IMR-90 (cell line): ENCODE results near the gene RAB3GAP2. TPM values are rescaled to one million over a fixed set of nuclear protein-coding genes. Genes with fewer than 3 reads are reported as not detected.

Experiments
- ATAC-seq: fragments of 200-7000 bp; cut with Tn5 transposase; 2 replicates; pipeline ENCODE4 v1.9.1; 2020; ENCODE audit warnings: low read depth, mild to moderate bottlenecking, moderate library complexity
- BruUV-seq: library from RNA; stranded (reverse); fragments of 400-500 nt; replicated peaks from 2 replicates; lab custom pipeline; 2021; lab: Mats Ljungman, UMichigan
- CTCF ChIA-PET: fragments of 300-600 bp; formaldehyde crosslinking; extraction: SDS; loops from one replicate; lab custom pipeline; 2021; ENCODE audit warnings: antibody characterized with exemption; lab: Yijun Ruan, JAX
- POLR2A ChIA-PET: fragments of 300-600 bp; sonication (Branson Sonifier 250); formaldehyde crosslinking; loops from one replicate; lab custom pipeline; 2022; ENCODE audit warnings: antibody characterized with exemption; ENCODE audit not compliant: unreplicated experiment; lab: Charles Lee
- DNase-seq: peaks from one replicate; pipeline ENCODE4 v3.0.0; 2013
- H2AFZ ChIP-seq: replicated peaks from 2 replicates; pipeline ENCODE3; 2013; ENCODE audit warnings: low read length, mild to moderate bottlenecking; ENCODE audit not compliant: poor library complexity
- H2AK5ac ChIP-seq: 2 replicates; pipeline ENCODE4 v1.6.1; 2013; ENCODE audit warnings: low read depth, low read length, inconsistent platforms
- H2AK9ac ChIP-seq: replicated peaks from 2 replicates; pipeline ENCODE3; 2013; ENCODE audit warnings: mild to moderate bottlenecking, low read depth, low read length, moderate library complexity; ENCODE audit not compliant: poor library complexity
- H2BK120ac ChIP-seq: 2 replicates; pipeline ENCODE4 v1.6.1; 2013; ENCODE audit warnings: low read depth, low read length, inconsistent platforms
- H2BK15ac ChIP-seq: 3 replicates; pipeline ENCODE4 v1.6.1; 2013; ENCODE audit warnings: low read depth, low read length, inconsistent platforms
- H2BK20ac ChIP-seq: 2 replicates; pipeline ENCODE4 v1.6.1; 2013; ENCODE audit warnings: low read depth, mild to moderate bottlenecking, inconsistent platforms, low read length, moderate library complexity
- H2BK5ac ChIP-seq: 2 replicates; pipeline ENCODE4 v1.6.1; 2013; ENCODE audit warnings: mild to moderate bottlenecking, low read depth, low read length, inconsistent platforms; ENCODE audit not compliant: poor library complexity, severe bottlenecking
- H3K14ac ChIP-seq: replicated peaks from 2 replicates; pipeline ENCODE4 v1.6.1; 2013; ENCODE audit warnings: low read depth, low read length, inconsistent platforms
- H3K18ac ChIP-seq: 2 replicates; pipeline ENCODE4 v1.6.1; 2013; ENCODE audit warnings: low read depth, low read length, control low read depth
- H3K23ac ChIP-seq: 2 replicates; pipeline ENCODE4 v1.6.1; 2013; ENCODE audit warnings: low read depth, low read length, inconsistent platforms
- H3K27ac ChIP-seq: 2 replicates; pipeline ENCODE4 v1.5.1; 2013; ENCODE audit warnings: mild to moderate bottlenecking, control low read depth, low read length; ENCODE audit not compliant: insufficient read depth
- H3K27me3 ChIP-seq: 2 replicates; pipeline ENCODE4 v1.6.1; 2013; ENCODE audit warnings: low read length; ENCODE audit not compliant: control insufficient read depth, insufficient read depth
- H3K36me3 ChIP-seq: 2 replicates; pipeline ENCODE4 v1.6.1; 2013; ENCODE audit warnings: low read length, mixed read lengths; ENCODE audit not compliant: control insufficient read depth, insufficient read depth
- H3K4ac ChIP-seq: 2 replicates; pipeline ENCODE4 v1.6.1; 2013; ENCODE audit warnings: low read depth, low read length, inconsistent platforms
- H3K4me1 ChIP-seq: 2 replicates; pipeline ENCODE4 v1.6.1; 2013; ENCODE audit warnings: low read length, mixed read lengths; ENCODE audit not compliant: control insufficient read depth, insufficient read depth
- H3K4me2 ChIP-seq: 2 replicates; pipeline ENCODE4 v1.6.1; 2013; ENCODE audit warnings: low read depth, mild to moderate bottlenecking, control low read depth, low read length, moderate library complexity
- H3K4me3 ChIP-seq: 2 replicates; pipeline ENCODE4 v1.5.1; 2013; ENCODE audit warnings: low read depth, mild to moderate bottlenecking, control low read depth, low read length, moderate library complexity; ENCODE audit not compliant: insufficient read depth
- H3K56ac ChIP-seq: 2 replicates; pipeline ENCODE4 v1.6.1; 2013; ENCODE audit warnings: low read length, inconsistent platforms; ENCODE audit not compliant: insufficient read depth; ENCODE audit errors: extremely low read depth
- H3K79me1 ChIP-seq, 2 experiments: 2 replicates each; pipeline ENCODE4 v1.6.1; 2013; ENCODE audit warnings: low read length in 2 of 2, inconsistent platforms in 1 of 2, low read depth in 1 of 2
- H3K9ac ChIP-seq: 2 replicates; pipeline ENCODE4 v1.6.1; 2013; ENCODE audit warnings: low read depth, low read length, control low read depth
- H3K9me1 ChIP-seq: 2 replicates; pipeline ENCODE4 v1.6.1; 2013; ENCODE audit warnings: low read length, inconsistent platforms; ENCODE audit not compliant: insufficient read depth
- H3K9me3 ChIP-seq: 2 replicates; pipeline ENCODE4 v1.6.1; 2013; ENCODE audit warnings: low read length; ENCODE audit not compliant: control insufficient read depth, insufficient read depth
- H4K20me1 ChIP-seq: 2 replicates; pipeline ENCODE4 v1.6.1; 2013; ENCODE audit warnings: low read length, inconsistent platforms; ENCODE audit not compliant: insufficient read depth
- H4K5ac ChIP-seq: 2 replicates; pipeline ENCODE4 v1.6.1; 2013; ENCODE audit warnings: mild to moderate bottlenecking, low read depth, low read length, control low read depth
- H4K8ac ChIP-seq, 2 experiments: 2 replicates each; pipeline ENCODE4 v1.6.1; 2013; ENCODE audit warnings: low read depth in 2 of 2, low read length in 2 of 2, control low read depth in 1 of 2, inconsistent platforms in 1 of 2
- H4K91ac ChIP-seq: 2 replicates; pipeline ENCODE4 v1.6.1; 2013; ENCODE audit warnings: low read depth, low read length, inconsistent platforms; ENCODE audit not compliant: insufficient read depth
- BHLHE40 ChIP-seq: fragments of 150-350 bp; IDR thresholded peaks from 2 replicates; pipeline ENCODE4 v1.6.1; 2016; ENCODE audit warnings: mild to moderate bottlenecking, low read depth, low read length
- CEBPB ChIP-seq: IDR thresholded peaks from 2 replicates; pipeline ENCODE4 v1.6.1; 2012; ENCODE audit warnings: low read depth, low read length, improper control_type of control experiment
- CHD1 ChIP-seq: IDR thresholded peaks from 2 replicates; pipeline ENCODE4 v1.6.1; 2012; ENCODE audit warnings: low read depth, low read length, improper control_type of control experiment
- CTCF ChIP-seq: conservative IDR thresholded peaks from 2 replicates; pipeline ENCODE4 v1.5.1; 2012; ENCODE audit warnings: mild to moderate bottlenecking, low read depth, low read length, improper control_type of control experiment
- FOS ChIP-seq: fragments of 150-350 bp; IDR thresholded peaks from 2 replicates; pipeline ENCODE4 v1.6.1; 2016; ENCODE audit warnings: low read depth, low read length
- MAFK ChIP-seq: IDR thresholded peaks from 2 replicates; pipeline ENCODE4 v1.6.1; 2012; ENCODE audit warnings: low read depth, low read length, improper control_type of control experiment
- NFE2L2 ChIP-seq: fragments of 150-350 bp; IDR thresholded peaks from 2 replicates; pipeline ENCODE4 v1.6.1; 2016; ENCODE audit warnings: low read depth, mild to moderate bottlenecking, low read length
- RAD21 ChIP-seq: IDR thresholded peaks from 2 replicates; pipeline ENCODE4 v1.6.1; 2012; ENCODE audit warnings: low read length, improper control_type of control experiment
- SMC3 ChIP-seq: fragments of 150-350 bp; IDR thresholded peaks from 2 replicates; pipeline ENCODE4 v1.6.1; 2016; ENCODE audit warnings: low read depth, mild to moderate bottlenecking, antibody characterized with exemption, low read length, moderate library complexity
- USF2 ChIP-seq: fragments of 150-350 bp; IDR thresholded peaks from 2 replicates; pipeline ENCODE4 v1.6.1; 2017; ENCODE audit warnings: mild to moderate bottlenecking, antibody characterized with exemption, low read length, low read depth
- WGBS, 2 experiments: methylation state at CpG; one replicate each; pipeline versions ENCODE4 v1.1.5 to v1.1.7; 2013; ENCODE audit warnings: missing lambda C conversion rate in 2 of 2; ENCODE audit not compliant: insufficient read length in 1 of 2; ENCODE audit errors: extremely low coverage in 2 of 2; 5-methylcytosine and 5-hydroxymethylcytosine counted together
- dilution Hi-C: fragments of 300-500 bp; cut with HindIII; formaldehyde crosslinking; loops from one replicate; pipeline ENCODE4 v1.14.3; 2018; ENCODE audit warnings: low sequenced_read_pairs; ENCODE audit not compliant: unreplicated experiment
- in situ Hi-C: fragments of 300-500 bp; cut with MboI; formaldehyde crosslinking; loops from 3 replicates; pipeline ENCODE4 v1.14.3; 2019; ENCODE audit warnings: low sequenced_read_pairs, inconsistent platforms, mixed read lengths
- intact Hi-C: fragments of 100-400 bp; cut with micrococcal nuclease; formaldehyde crosslinking; loops from 2 replicates; pipeline ENCODE4 v1.10.0; 2022
- polyA plus RNA-seq, 3 experiments: library from polyadenylated mRNA; depleted of rRNA; stranded (reverse); fragments of >200 nt; gene quantifications; 2 replicates each; pipeline ENCODE4 v1.2.3, GENCODE V29; 2012; ENCODE audit warnings: low replicate concordance in 1 of 3
- total RNA-seq: library from RNA; depleted of rRNA; stranded (reverse); fragments of >200 nt; gene quantifications from 2 replicates; pipeline ENCODE4 v1.2.3, GENCODE V29; 2012
- TF ChIP-seq, protein P1 (sequence below): fragments of 150-350 bp; IDR thresholded peaks from 2 replicates; pipeline ENCODE4 v1.6.1; 2016; ENCODE audit warnings: low read depth, mild to moderate bottlenecking, low read length, moderate library complexity, borderline replicate concordance

Gene RAB3GAP2
- total and polyA plus RNA-seq, 2 of the 4 experiments (the other 2 are of a cell fraction) = 12.3 to 37.8 TPM

DNA sequence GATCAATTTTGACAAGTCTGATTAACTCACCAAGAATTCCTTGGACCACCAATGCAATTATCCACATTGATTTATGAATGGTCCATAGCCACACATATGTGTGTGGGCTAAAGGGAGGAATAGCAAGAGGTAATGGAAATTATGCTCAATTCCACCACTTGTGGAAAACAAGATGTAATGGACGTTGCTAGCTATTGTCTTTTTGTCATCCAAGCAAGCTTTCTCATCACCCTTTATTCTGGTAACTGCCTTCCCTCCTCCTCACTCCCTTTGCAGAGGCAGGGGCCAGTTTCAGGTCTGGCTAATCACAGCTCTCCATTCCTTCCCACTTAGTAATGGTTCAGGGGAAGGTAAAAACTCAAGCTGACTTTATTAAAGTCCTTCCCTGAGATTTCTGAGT is 24.7 kb upstream of the RAB3GAP2 start:
- H4K91ac ChIP-seq = no peak overlapping the region
- H3K23ac ChIP-seq = no peak overlapping the region
- no TSS peak for BruUV-seq
- DNase-seq (peak; percentile 8), ATAC-seq (no peak)
- H3K4me2 ChIP-seq = no peak overlapping the region
- H3K9ac ChIP-seq = no peak overlapping the region
- no peak for TF ChIP-seq NFE2L2
- no peak for TF ChIP-seq CEBPB
- TF ChIP-seq FOS = no peak
- TF ChIP-seq USF2 = no peak
- TF ChIP-seq SMC3 = no peak
- TF ChIP-seq RAD21 = no peak
- TF ChIP-seq MAFK = no peak
- TF ChIP-seq, protein P1, sequence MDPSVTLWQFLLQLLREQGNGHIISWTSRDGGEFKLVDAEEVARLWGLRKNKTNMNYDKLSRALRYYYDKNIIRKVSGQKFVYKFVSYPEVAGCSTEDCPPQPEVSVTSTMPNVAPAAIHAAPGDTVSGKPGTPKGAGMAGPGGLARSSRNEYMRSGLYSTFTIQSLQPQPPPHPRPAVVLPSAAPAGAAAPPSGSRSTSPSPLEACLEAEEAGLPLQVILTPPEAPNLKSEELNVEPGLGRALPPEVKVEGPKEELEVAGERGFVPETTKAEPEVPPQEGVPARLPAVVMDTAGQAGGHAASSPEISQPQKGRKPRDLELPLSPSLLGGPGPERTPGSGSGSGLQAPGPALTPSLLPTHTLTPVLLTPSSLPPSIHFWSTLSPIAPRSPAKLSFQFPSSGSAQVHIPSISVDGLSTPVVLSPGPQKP = no peak
- TF ChIP-seq BHLHE40 = no peak
- no peak for TF ChIP-seq CHD1
- no peak for TF ChIP-seq CTCF
- no peak overlapping the region for H3K4ac ChIP-seq
- dilution Hi-C loops (no loop called here), intact Hi-C loops (loop anchor here (5.0 kb wide), 2 partner anchors 50 to 480 kb away; no protein-coding TSS in a partner anchor), in situ Hi-C loops (loop anchor here (10.0 kb wide), 1 partner anchor 478 kb away; no protein-coding TSS in a partner anchor)
- no peak overlapping the region for H2AK9ac ChIP-seq
- no peak overlapping the region for H4K5ac ChIP-seq
- H3K14ac ChIP-seq = no peak overlapping the region
- ChIA-PET CTCF (interaction anchor here (0.7 to 1.2 kb wide), 3 partner anchors 16 to 480 kb away, joined by 3 to 4 read pairs (median 3); no protein-coding TSS in a partner anchor), POLR2A (no interaction called here)
- H2BK120ac ChIP-seq = no peak overlapping the region
- no peak overlapping the region for H3K27ac ChIP-seq
- no peak overlapping the region for H2AFZ ChIP-seq
- no peak overlapping the region for H4K8ac ChIP-seq
- H2AK5ac ChIP-seq = no peak overlapping the region
- peaks cover 6% of the 10 kb centered on the region; the same call in 1 of the 2 replicates for H3K27me3 ChIP-seq
- H2BK15ac ChIP-seq = no peak overlapping the region
- no peak overlapping the region for H3K4me3 ChIP-seq
- H3K4me1 ChIP-seq = 0 out of 2 replicates have a peak, but pooled peaks cover 1% of the 10 kb centered on the region
- H3K36me3 ChIP-seq = no peaks in the 10 kb centered on the region
- H3K9me1 ChIP-seq = no peaks in the 10 kb centered on the region
- no peak overlapping the region for H2BK20ac ChIP-seq
- H3K56ac ChIP-seq = no peak overlapping the region
- H3K18ac ChIP-seq = no peak overlapping the region
- no CpG with 5 or more reads among the region's 1 CpG for WGBS, 2 experiments
- H4K20me1 ChIP-seq = no peaks in the 10 kb centered on the region
- no peaks in the 10 kb centered on the region for H3K9me3 ChIP-seq
- no peaks in the 10 kb centered on the region for H3K79me1 ChIP-seq
- H2BK5ac ChIP-seq = no peak overlapping the region
